Suppressor macrophage (primary cell): ENCODE results near the gene UMODL1.

Source experiments
- DNase-seq, 4 experiments: peaks; one replicate each; pipeline ENCODE4 v3.0.0-alpha.2; 2020 to 2022

The UMODL1 gene

GRCh38 chr21:42151148-42151947 is 80.2 kb downstream of the UMODL1 start:
- no peak for DNase-seq

DNA sequence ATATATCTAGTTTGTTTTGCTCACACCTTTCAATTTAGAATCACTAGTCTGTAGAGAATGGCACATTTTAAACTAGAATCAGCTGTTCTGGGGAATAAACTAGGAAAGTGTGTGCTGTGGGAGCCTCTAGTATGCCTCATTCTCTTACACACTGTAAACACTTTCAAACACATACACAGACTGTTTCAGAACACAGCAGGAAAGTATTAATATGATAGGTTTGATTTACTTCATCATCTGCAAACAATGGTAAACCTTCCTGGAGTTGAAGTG is 80.8 kb downstream of the UMODL1 start:
- no peak for DNase-seq

GRCh38 chr21:42153046-42153686 is 82.0 kb downstream of the UMODL1 start:
- DNase-seq: no peak

DNA sequence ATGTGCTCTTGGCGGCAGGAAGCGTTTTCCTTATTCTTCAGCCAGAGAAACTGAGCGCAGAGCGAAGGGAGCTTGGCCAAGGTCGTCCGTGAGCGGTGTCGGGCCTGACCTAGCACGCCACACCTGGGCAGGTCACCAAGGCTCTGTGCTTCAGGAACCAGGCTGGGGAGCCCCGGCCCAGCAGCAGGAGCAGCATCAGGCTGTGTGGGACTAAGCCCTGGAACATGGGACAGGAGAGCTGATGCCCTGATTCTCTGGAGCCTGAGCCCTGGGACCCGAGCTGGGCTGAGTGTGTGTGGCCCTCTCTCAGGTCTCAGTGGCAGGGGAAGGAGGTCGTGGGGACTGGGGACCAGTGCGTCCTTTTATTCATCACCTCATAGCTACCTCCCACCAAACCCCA is 82.6 kb downstream of the UMODL1 start:
- DNase-seq: no peak

GRCh38 chr21:42154237-42155044 is 83.3 kb downstream of the UMODL1 start:
- no peak for DNase-seq

DNA sequence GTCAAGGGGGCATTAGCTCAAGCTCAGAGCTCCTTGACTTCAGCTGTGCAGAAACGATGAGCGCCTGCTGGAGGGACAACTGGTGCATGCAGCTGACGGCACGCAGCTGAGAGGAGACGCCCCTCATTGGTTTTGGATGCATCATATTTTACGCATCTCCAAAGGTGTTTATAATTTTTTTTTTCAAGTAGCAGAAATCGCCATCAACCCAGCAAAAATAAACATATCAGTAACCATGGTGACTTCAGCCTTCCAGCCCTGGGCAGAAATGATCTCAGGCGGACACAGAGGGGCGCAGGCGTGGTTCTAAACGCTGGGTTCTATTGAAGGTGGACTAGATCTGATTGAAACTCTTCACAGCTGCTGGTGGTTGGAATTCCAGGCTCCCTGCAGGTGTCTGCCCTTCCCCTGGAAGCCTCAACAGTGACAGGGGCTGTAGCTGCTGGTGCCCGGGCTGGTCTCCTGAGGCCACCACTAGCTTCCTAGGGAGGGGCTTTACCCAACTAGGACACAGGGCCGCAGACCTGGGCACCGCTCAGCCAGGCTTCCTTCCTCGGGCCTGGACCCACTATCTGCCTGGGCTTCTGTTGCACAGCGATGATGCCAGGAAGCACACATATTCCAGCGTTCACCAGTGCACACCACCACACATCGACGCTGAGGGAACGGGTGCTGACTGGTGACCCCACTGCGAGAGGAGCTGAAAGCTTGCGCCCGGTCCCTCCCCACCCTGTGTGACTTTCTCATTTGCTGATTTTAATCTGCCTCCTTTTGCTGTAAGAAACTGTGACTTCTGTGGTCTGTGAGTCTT is 84.1 kb downstream of the UMODL1 start:
- DNase-seq: no peak

- no peak for DNase-seq
These were observed 85.8 kb downstream of the UMODL1 start for GRCh38 chr21:42156690-42157605.

DNA sequence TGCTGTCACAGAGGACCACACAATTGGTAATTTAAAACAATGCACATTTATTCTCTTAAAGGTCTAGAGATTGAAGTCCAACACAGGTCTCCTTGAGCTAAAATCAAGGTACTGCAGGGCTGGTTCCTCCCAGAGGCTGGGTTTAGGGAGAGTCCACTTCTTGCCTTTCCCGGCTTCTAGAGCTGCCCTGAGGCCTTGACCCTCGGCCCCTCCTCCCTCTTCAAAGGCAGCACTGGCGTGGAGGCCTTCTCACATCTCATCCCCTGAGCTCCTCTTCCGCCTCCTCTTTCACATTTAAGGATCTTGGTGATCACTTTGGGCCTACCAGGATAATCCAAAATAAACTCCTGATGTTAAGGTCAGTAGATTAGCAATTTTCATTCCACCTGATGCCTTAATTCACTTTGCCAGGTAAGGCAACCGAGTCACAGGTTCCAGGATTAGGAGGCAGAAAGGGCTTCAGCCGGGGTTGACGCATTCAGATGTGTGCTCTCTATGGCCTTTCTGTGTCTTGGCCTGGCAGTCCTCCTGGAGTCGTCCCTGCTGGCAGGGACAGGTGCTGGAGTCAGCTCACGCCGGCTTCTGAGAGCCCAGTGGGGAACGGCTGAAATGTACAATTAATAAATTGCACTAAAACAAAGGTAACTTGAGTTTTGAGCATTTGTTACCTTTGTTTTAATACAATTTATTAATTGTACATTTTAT is 86.6 kb downstream of the UMODL1 start:
- no peak for DNase-seq

- no peak for DNase-seq
These were observed 87.7 kb downstream of the UMODL1 start for GRCh38 chr21:42158846-42159245.

- DNase-seq: no peak
These were observed 88.5 kb downstream of the UMODL1 start for GRCh38 chr21:42159560-42160110.

GRCh38 chr21:42160111-42160721 is 89.1 kb downstream of the UMODL1 start:
- DNase-seq: no peak

DNA sequence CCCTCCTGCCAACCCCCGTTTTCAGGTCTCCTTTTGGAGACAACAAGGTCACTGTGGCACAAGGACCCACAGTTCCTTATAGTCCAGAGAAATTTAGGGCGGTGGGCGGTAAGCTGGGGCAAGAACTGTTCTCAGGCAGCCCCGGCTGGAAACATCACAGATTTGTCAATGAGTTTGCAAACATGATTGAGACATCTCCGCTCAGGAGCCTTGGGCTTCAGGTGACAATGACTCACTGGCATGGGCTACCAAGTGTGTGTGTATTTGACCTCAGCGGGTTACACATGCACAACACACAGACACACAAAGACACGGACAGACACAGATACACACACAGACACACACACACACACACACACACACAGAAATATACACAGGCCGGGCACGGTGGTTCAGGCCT is 89.6 kb downstream of the UMODL1 start:
- DNase-seq: peak; percentile 42 to 63 (median 56)

DNA sequence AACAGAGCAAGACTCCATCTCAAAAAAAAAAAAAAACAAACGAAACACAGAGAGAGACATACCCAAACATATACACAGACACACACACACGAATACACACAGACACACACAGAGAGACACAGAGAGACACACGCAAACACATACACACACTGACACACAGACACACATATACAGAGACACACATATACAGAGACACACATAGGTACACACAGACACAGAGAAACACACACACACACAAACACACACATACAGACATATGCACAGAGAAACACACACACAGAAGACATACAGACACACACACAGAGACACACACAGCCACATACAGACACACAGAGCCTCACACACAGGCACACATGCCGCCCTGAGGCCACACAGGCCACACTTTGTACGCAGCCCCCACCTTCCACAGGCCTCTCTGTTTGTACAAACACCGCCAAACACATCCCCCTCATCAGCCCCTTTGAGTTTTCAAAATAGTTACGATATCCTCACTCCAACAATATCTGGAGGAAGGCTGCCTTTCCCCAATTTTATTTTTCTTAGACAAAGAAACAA is 90.4 kb downstream of the UMODL1 start:
- DNase-seq: no peak

- peak; percentile 19 to 66 (median 54) for DNase-seq
These were observed 91.0 kb downstream of the UMODL1 start for GRCh38 chr21:42161956-42162681.

GRCh38 chr21:42162831-42163510 is 91.9 kb downstream of the UMODL1 start:
- DNase-seq: peak in 1 of 4 experiments; percentile 19

DNA sequence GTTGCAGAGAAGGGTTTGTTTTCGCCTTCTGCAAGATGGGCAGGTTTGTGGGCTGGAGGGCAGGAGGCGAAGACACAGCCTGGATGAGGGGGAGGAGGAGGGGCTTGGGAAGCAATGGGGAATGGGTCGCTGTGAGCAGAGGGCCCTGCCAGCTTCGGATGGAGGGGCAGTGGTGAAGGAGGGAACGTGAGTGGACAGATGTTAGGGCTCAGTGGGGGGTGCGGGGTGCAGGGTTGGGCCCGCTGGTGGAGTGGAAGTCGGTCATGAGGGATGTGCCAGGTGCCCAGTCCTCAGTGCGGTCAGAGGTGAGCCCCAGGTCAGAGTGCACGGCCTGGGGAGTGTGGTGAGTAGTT is 92.4 kb downstream of the UMODL1 start:
- DNase-seq: no peak

DNA sequence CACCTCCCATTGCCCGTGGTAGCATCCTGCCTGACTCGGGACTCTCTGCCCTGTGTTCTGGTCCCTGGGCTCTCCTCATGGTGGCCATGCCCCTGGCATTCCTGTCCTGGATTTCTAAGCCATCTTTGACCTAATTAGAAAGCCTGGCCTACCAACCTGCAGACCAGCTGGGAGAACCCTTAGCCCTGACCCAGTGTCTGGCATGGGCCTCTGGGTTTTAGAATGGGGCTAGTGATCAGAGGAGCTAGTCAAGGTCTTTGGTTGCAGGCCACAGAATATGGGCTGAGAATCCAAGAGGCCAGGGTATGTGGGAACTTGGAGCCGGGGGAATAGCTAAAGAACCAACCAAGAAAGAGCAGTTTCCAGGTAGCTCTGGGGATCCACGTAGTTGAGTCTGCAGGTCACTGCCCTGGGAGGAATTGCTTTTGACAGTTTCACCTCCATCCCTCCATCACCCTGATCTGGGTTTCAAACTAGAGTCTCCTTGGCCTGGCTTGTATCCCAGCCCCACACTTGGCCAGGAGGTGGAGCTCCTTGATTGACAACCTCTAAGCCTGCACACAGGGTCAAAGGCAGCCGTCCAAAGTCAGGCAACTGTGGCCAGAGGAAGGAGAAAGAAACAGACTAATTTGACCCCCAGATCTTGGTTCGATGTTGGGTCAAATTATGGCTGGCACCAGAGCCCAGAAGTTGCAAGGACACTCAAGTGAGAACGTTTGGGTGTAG is 93.1 kb downstream of the UMODL1 start:
- DNase-seq: peak; percentile 72 to 85 (median 78)

- DNase-seq: no peak
These were observed 93.7 kb downstream of the UMODL1 start for GRCh38 chr21:42164818-42165217.
